ENCODE results near the gene PADI1.

The PADI1 gene

GRCh38 chr1:17204546-17205440, at the start of gene PADI1:
TSS of gene PADI1 (plus strand) at chr1:17205128. CDS start at chr1:17205218, 90 bp downstream.
- Histone ChIP-seq H3K27ac (ENCODE audit: low read length) (no peak within 1 kb of the TSS), H3K9me3 (ENCODE audit: control insufficient read depth, low read depth, low read length) (no peaks in the 10 kb centered on the region), H3K9ac (ENCODE audit: low read length) (no peak within 1 kb of the TSS), H3K36me3 (ENCODE audit: control insufficient read depth, low read depth, low read length) (no peaks in the 10 kb centered on the region), H3K27me3 (ENCODE audit: control insufficient read depth, insufficient read depth, low read length) (no peaks in the 10 kb centered on the region), H3K4me1 (ENCODE audit: control insufficient read depth, low read depth, low read length) (no peaks in the 10 kb centered on the region), H3K4me3 (ENCODE audit: low read length) (no peak within 1 kb of the TSS)

GRCh38 chr1:17155257-17155920, 49.5 kb upstream of the PADI1 start:
- Histone ChIP-seq H3K9ac (ENCODE audit: low read length) (no peak overlapping the region), H3K27me3 (ENCODE audit: control insufficient read depth, insufficient read depth, low read length) (no peaks in the 10 kb centered on the region), H3K27ac (ENCODE audit: low read length) (no peak overlapping the region), H3K9me3 (ENCODE audit: control insufficient read depth, low read depth, low read length) (peaks cover 5% of the 10 kb centered on the region), H3K4me1 (ENCODE audit: control insufficient read depth, low read depth, low read length) (no peaks in the 10 kb centered on the region), H3K36me3 (ENCODE audit: control insufficient read depth, low read depth, low read length) (no peaks in the 10 kb centered on the region), H3K4me3 (ENCODE audit: low read length) (no peak overlapping the region)

- peaks cover 5% of the 10 kb centered on the region for H3K9me3 ChIP-seq (ENCODE audit: control insufficient read depth, low read depth, low read length)
- peaks cover 5% of the 10 kb centered on the region for H3K4me1 ChIP-seq (ENCODE audit: control insufficient read depth, low read depth, low read length)
Measured at GRCh38 chr1:17156108-17156507, 48.8 kb upstream of the PADI1 start.

GRCh38 chr1:17158961-17159360, 46.0 kb upstream of the PADI1 start:
- no peaks in the 10 kb centered on the region for H3K36me3 ChIP-seq (ENCODE audit: control insufficient read depth, low read depth, low read length)
- H3K9me3 ChIP-seq (ENCODE audit: control insufficient read depth, low read depth, low read length): peaks cover 5% of the 10 kb centered on the region
- H3K27me3 ChIP-seq (ENCODE audit: control insufficient read depth, insufficient read depth, low read length): no peaks in the 10 kb centered on the region
- H3K4me3 ChIP-seq (ENCODE audit: low read length): no peak overlapping the region
- H3K4me1 ChIP-seq (ENCODE audit: control insufficient read depth, low read depth, low read length): peaks cover 5% of the 10 kb centered on the region
- no peak overlapping the region for H3K27ac ChIP-seq (ENCODE audit: low read length)
- no peak overlapping the region for H3K9ac ChIP-seq (ENCODE audit: low read length)

More at GRCh38 chr1:17156108-17156507, 48.8 kb upstream of the PADI1 start:
- Histone ChIP-seq H3K36me3 (ENCODE audit: control insufficient read depth, low read depth, low read length) (no peaks in the 10 kb centered on the region), H3K27me3 (ENCODE audit: control insufficient read depth, insufficient read depth, low read length) (no peaks in the 10 kb centered on the region), H3K27ac (ENCODE audit: low read length) (no peak overlapping the region), H3K4me3 (ENCODE audit: low read length) (no peak overlapping the region), H3K9ac (ENCODE audit: low read length) (no peak overlapping the region)

- no peaks in the 10 kb centered on the region for H3K36me3 ChIP-seq (ENCODE audit: control insufficient read depth, low read depth, low read length)
- no peak overlapping the region for H3K27ac ChIP-seq (ENCODE audit: low read length)
- no peaks in the 10 kb centered on the region for H3K9me3 ChIP-seq (ENCODE audit: control insufficient read depth, low read depth, low read length)
- H3K4me3 ChIP-seq (ENCODE audit: low read length): no peak overlapping the region
- H3K27me3 ChIP-seq (ENCODE audit: control insufficient read depth, insufficient read depth, low read length): no peaks in the 10 kb centered on the region
- H3K4me1 ChIP-seq (ENCODE audit: control insufficient read depth, low read depth, low read length): peaks cover 5% of the 10 kb centered on the region
- no peak overlapping the region for H3K9ac ChIP-seq (ENCODE audit: low read length)
Measured at GRCh38 chr1:17161137-17161740, 43.7 kb upstream of the PADI1 start.

DNA sequence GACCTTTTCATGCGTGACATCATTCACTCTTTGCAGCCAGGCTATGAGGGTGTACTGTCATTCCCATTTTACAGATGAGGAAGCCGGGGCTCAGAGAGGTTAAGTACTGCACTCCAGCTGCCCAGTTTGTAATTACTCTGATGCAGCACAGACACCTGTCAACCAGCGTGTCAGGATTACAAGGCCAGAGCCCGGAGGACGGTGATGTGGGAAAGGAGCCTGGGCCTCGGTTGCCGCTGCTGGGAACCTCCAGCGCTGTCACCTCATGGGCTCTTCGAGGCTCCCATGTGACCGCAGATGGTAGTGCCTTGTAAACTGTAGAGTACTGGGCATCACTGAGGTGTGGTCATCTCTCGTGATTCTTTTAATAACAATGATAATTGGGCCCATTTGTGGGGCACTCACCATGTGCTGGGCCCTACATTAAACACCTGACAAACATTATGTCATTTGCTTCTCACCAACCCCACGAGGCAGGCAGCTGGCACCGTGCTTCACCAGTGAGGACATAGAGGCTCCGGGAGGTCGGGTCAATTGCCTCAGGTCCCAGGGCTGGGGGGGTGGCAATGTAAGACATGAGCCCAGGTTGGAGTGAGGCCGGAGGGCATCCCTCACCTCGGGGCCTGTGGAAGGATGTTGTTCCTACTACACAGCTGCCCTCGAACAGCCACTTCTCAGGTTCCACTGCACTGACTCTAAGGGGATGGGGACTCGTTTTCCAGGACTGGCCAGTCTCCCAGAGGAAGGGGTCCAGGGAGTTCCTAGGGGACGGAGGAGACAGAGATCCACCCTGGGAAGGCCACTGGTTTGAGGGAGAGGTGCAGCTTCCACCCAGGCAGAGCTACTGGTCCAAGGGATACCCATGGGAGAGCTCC, 42.8 kb upstream of the PADI1 start:
- H3K9me3 ChIP-seq (ENCODE audit: control insufficient read depth, low read depth, low read length): no peaks in the 10 kb centered on the region

DNA sequence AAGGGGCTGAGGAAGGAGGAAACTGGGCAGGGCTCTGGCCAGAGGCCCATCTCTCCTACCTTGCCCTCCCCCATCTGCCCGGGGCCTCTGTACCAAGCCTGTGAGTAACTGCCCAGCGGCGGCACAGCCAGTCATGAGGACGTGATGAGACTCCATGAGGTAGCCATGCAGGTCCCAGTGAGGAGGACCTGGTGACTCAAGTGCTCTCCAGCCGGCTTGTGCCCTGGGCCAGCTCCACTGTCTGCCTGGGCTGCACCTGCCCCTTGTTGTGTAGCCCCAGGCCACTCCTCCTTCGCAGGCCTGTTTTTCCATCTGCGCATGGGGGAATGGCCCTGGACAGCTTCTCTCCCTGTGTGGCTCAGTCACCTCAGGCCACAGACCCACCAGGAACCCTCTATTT, 42.0 kb upstream of the PADI1 start:
- Histone ChIP-seq H3K4me1 (ENCODE audit: control insufficient read depth, low read depth, low read length) (peaks cover 5% of the 10 kb centered on the region), H3K9ac (ENCODE audit: low read length) (no peak overlapping the region), H3K27me3 (ENCODE audit: control insufficient read depth, insufficient read depth, low read length) (no peaks in the 10 kb centered on the region), H3K36me3 (ENCODE audit: control insufficient read depth, low read depth, low read length) (no peaks in the 10 kb centered on the region), H3K27ac (ENCODE audit: low read length) (no peak overlapping the region), H3K9me3 (ENCODE audit: control insufficient read depth, low read depth, low read length) (no peaks in the 10 kb centered on the region), H3K4me3 (ENCODE audit: low read length) (no peak overlapping the region)

More for the DNA sequence above, 42.8 kb upstream of the PADI1 start:
- Histone ChIP-seq H3K9ac (ENCODE audit: low read length) (no peak overlapping the region), H3K27ac (ENCODE audit: low read length) (no peak overlapping the region), H3K36me3 (ENCODE audit: control insufficient read depth, low read depth, low read length) (no peaks in the 10 kb centered on the region), H3K4me3 (ENCODE audit: low read length) (no peak overlapping the region), H3K4me1 (ENCODE audit: control insufficient read depth, low read depth, low read length) (peaks cover 5% of the 10 kb centered on the region), H3K27me3 (ENCODE audit: control insufficient read depth, insufficient read depth, low read length) (no peaks in the 10 kb centered on the region)

DNA sequence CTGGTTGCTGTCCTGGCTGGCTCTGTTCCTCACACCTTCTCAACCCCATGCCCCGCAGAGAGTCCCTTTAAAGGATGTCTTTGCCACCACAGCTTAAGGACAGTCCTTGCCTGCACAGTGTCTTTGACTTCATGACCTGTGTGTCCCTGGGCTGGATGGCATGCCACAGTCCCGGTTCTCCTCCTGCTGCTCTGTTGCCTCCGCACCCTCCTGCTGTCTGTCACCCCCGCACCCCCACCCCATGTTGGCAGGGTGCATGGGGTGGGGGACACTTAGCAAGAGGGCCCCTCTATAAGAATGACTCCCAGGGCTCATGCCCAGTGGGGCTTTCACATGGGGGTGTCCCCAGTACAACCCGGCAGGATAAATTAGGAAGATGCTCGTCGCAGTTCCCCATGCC, 41.6 kb upstream of the PADI1 start:
- no peak overlapping the region for H3K27ac ChIP-seq (ENCODE audit: low read length)

DNA sequence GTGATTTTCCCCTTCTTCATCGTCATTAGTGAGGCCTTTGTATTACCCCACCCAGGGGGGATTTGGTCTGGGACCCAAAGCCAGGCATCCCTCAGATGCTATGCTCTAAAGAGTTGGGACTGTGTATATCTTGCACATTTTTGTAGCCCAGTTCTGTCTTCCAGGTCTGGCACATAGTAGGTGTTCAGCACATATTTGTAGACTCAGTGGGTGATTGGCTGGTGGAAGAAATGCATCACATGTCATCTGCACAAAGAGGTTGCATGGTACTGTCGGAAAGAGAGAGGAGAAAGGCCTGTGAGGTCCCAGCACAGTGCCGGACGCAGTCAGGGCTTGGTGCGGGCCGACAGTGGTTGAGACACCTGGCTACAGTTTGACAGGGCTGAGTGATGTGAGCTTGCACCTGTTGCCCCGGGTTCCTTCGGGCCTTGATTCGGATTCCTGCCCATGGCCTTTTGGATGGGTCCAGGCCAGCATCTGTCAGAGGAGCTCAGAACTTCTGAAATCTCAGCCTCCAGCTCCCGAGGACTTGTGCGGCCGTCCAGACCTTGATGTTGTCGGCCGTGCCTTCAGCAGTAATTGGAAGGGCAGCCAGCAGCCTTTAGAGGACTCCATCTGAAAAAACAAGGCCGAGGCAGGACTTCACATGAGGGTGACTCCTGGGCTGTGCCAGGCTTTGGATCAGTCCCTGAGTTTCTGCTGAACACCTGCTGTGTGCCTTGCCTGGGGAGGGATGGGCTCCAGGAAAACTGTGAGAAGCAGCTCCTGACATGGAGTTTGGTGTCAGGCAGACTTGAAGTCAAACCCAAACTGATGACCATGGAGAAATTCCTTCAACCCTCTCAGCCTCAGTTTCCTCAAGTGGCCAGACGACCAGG, 40.9 kb upstream of the PADI1 start:
- Histone ChIP-seq H3K9me3 (ENCODE audit: control insufficient read depth, low read depth, low read length) (no peaks in the 10 kb centered on the region), H3K27me3 (ENCODE audit: control insufficient read depth, insufficient read depth, low read length) (no peaks in the 10 kb centered on the region), H3K36me3 (ENCODE audit: control insufficient read depth, low read depth, low read length) (no peaks in the 10 kb centered on the region), H3K4me1 (ENCODE audit: control insufficient read depth, low read depth, low read length) (peaks cover 5% of the 10 kb centered on the region), H3K4me3 (ENCODE audit: low read length) (no peak overlapping the region), H3K27ac (ENCODE audit: low read length) (no peak overlapping the region), H3K9ac (ENCODE audit: low read length) (no peak overlapping the region)

More for the DNA sequence above, 41.6 kb upstream of the PADI1 start:
- Histone ChIP-seq H3K4me1 (ENCODE audit: control insufficient read depth, low read depth, low read length) (peaks cover 5% of the 10 kb centered on the region), H3K9ac (ENCODE audit: low read length) (no peak overlapping the region), H3K36me3 (ENCODE audit: control insufficient read depth, low read depth, low read length) (no peaks in the 10 kb centered on the region), H3K4me3 (ENCODE audit: low read length) (no peak overlapping the region), H3K27me3 (ENCODE audit: control insufficient read depth, insufficient read depth, low read length) (no peaks in the 10 kb centered on the region), H3K9me3 (ENCODE audit: control insufficient read depth, low read depth, low read length) (no peaks in the 10 kb centered on the region)

DNA sequence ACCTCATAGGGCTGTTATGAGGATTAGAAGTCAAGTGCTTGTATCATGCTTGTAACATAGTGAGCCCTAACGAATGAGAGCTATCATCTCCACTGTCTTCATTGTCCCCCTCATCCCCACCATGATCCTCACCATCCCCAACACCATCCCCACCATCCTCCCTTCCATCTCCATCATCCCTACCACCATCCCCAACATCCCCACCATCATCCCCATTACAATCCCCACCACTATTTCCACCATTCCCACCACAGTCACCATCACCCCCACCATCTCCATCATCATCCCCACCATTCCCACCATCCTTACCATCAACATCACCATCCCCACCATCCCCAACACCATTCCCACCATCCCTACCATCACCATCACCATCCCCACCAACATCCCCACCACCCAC, 39.1 kb upstream of the PADI1 start:
- Histone ChIP-seq H3K9ac (ENCODE audit: low read length) (no peak overlapping the region), H3K4me3 (ENCODE audit: low read length) (no peak overlapping the region), H3K27ac (ENCODE audit: low read length) (no peak overlapping the region), H3K4me1 (ENCODE audit: control insufficient read depth, low read depth, low read length) (peaks cover 2% of the 10 kb centered on the region), H3K9me3 (ENCODE audit: control insufficient read depth, low read depth, low read length) (no peaks in the 10 kb centered on the region), H3K27me3 (ENCODE audit: control insufficient read depth, insufficient read depth, low read length) (no peaks in the 10 kb centered on the region), H3K36me3 (ENCODE audit: control insufficient read depth, low read depth, low read length) (no peaks in the 10 kb centered on the region)
